K562 (cell line): Measurements from ENCODE around the gene SPATA2L. TPM values are rescaled to one million over a fixed set of nuclear protein-coding genes. Genes with fewer than 3 reads are reported as not detected.

Source experiments
- CBX5 ChIP-seq: IDR thresholded peaks from 2 replicates; pipeline ENCODE4 v1.6.1; 2014; ENCODE audit warnings: low read depth, borderline replicate concordance
- MBD2 ChIP-seq: sonication (generic); IDR thresholded peaks from 2 replicates; pipeline ENCODE4 v1.6.1; 2016; ENCODE audit warnings: low read depth, borderline replicate concordance
- MXI1 ChIP-seq: IDR thresholded peaks from 2 replicates; pipeline ENCODE4 v1.6.1; 2011; ENCODE audit warnings: low read depth, mild to moderate bottlenecking, improper control_type of control experiment, low read length
- NFIC ChIP-seq: fragments of 450-650 bp; IDR thresholded peaks from 2 replicates; pipeline ENCODE4 v1.6.1; 2017; ENCODE audit warnings: mild to moderate bottlenecking, inconsistent platforms
- POLR2H ChIP-seq: IDR thresholded peaks from 2 replicates; pipeline ENCODE4 v1.6.1; 2016; ENCODE audit warnings: missing genetic modification characterization, low read depth, mild to moderate bottlenecking, control low read depth, missing compliant biosample characterization, moderate library complexity
- RBM34 ChIP-seq: fragments of 200-400 bp; formaldehyde crosslinking; IDR thresholded peaks from 2 replicates; pipeline ENCODE4 v1.6.1; 2018; ENCODE audit warnings: low read length, borderline replicate concordance; ENCODE audit not compliant: insufficient read depth
- RFX5 ChIP-seq: IDR thresholded peaks from 2 replicates; pipeline ENCODE4 v1.6.1; 2011; ENCODE audit warnings: low read depth, mild to moderate bottlenecking, improper control_type of control experiment, low read length
- TSC22D4 ChIP-seq: fragments of 450-650 bp; IDR thresholded peaks from 2 replicates; pipeline ENCODE4 v1.6.1; 2016; ENCODE audit warnings: missing genetic modification characterization, missing biosample characterization, control low read depth
- ZC3H8 ChIP-seq: fragments of 450-650 bp; IDR thresholded peaks from 2 replicates; pipeline ENCODE4 v1.6.1; 2017
- ZFP30 ChIP-seq: fragments of 250-450 bp; sonication (Bioruptor Pico); IDR thresholded peaks from 2 replicates; pipeline ENCODE4 v1.8.0; 2022; ENCODE audit warnings: moderate library complexity, mild to moderate bottlenecking, inconsistent platforms, borderline replicate concordance
- ZNF354B ChIP-seq: fragments of 250-450 bp; sonication (Bioruptor Pico); IDR thresholded peaks from 2 replicates; pipeline ENCODE4 v1.4.0; 2020
- ZNF668 ChIP-seq: fragments of 250-450 bp; sonication (Bioruptor Pico); IDR thresholded peaks from 2 replicates; pipeline ENCODE4 v1.8.0; 2022; ENCODE audit warnings: mild to moderate bottlenecking, inconsistent platforms
- polyA plus RNA-seq, 8 experiments: library from polyadenylated mRNA; depleted of rRNA in 4 of 8; stranded (reverse) in 5 of 8; unstranded in 3 of 8; fragments of >200 nt; fragmentation: Nextera tagmentation in 2 of 8; fragmentation: Illumina TruSeq in 1 of 8; extraction: Ambion mirVana in 2 of 8; extraction: Trizol in 1 of 8; gene quantifications; 2 replicates each; pipeline versions ENCODE4 v1.2.1 to v1.2.3, GENCODE V29; 2011 to 2014; ENCODE audit warnings: inconsistent platforms in 1 of 8, missing spikeins in 1 of 8
- total RNA-seq, 7 experiments: library from RNA; depleted of rRNA in 6 of 7; stranded (reverse); fragments of >200 nt in 6 of 7; fragmentation: Illumina TruSeq in 2 of 7; extraction: Trizol in 2 of 7; gene quantifications; 2 replicates each; pipeline versions ENCODE4 v1.2.1 to v1.2.3, GENCODE V29; 2011 to 2021; ENCODE audit warnings: low replicate concordance in 1 of 7
- TF ChIP-seq, protein P1 (sequence below), 2 experiments: IDR thresholded peaks; 2 replicates each; pipeline ENCODE4 v1.6.1; 2011; ENCODE audit warnings: borderline replicate concordance in 1 of 2, control low read depth in 1 of 2, low read depth in 1 of 2, low read length in 1 of 2, mild to moderate bottlenecking in 1 of 2, mixed read lengths in 1 of 2, moderate library complexity in 1 of 2; ENCODE audit not compliant: insufficient read depth in 1 of 2, insufficient read length in 1 of 2, poor library complexity in 1 of 2, severe bottlenecking in 1 of 2; ENCODE audit errors: extremely low read depth in 1 of 2
- TF ChIP-seq, protein P2 (sequence below), 2 experiments: fragments of 450-650 bp; formaldehyde crosslinking in 1 of 2; IDR thresholded peaks; 2 replicates each; pipeline versions ENCODE4 v1.4.0 to v1.6.1; 2014 to 2020; ENCODE audit warnings: mild to moderate bottlenecking in 2 of 2, borderline replicate concordance in 1 of 2, low read depth in 1 of 2
- TF ChIP-seq, protein P3 (sequence below): fragments of 250-450 bp; sonication (Bioruptor Pico); IDR thresholded peaks from 2 replicates; pipeline ENCODE4 v1.5.0; 2021; ENCODE audit warnings: mild to moderate bottlenecking, borderline replicate concordance

The SPATA2L gene
- total and polyA plus RNA-seq, 9 of the 15 experiments (the other 6 are each of a cell fraction or from before 2014, with no cell fraction given), result 0.13 to 19.2 (median 4.8) TPM; not detected in 1

DNA sequence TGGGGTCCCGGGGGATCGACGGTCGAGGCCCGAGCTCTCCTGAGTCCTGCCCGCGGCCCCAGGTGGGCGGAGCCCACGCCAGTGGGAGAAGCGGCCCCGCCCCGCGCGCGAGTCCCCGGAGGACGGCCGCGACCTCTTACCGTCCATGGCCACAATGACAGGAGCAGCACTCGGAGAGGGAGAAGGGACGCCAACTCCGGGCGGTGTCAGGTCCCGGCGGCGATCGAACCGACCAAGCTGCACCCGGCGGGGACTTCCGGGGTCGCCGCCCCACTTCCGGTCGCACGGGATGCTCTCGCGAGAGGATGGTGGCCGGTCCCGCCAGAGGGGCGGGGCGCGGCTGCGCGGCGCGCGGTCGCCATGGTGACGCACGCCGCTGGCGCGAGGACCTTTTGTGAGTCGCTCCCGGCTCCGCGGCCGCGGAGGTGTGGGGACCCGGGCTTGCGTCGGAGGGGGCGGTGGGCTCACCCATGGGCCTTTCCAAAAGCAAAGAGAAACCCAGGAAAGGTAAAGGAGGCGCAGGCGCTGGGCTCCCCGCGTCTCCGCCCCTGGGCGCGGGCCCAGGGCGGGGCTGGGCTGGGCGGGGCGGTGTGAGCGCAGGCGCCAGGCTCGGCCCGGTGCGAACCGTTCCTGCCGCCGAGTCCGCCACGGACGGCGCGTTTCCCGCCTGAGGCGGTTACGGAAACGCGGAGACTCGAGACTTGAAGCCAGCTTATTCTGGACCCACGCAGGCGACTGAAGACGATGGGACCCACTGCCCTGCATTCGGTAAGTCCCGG is 43.9 kb downstream of the SPATA2L start, which contains the start of the genes CHMP1A and SPATA33 (continued):
- TF ChIP-seq, protein P1, sequence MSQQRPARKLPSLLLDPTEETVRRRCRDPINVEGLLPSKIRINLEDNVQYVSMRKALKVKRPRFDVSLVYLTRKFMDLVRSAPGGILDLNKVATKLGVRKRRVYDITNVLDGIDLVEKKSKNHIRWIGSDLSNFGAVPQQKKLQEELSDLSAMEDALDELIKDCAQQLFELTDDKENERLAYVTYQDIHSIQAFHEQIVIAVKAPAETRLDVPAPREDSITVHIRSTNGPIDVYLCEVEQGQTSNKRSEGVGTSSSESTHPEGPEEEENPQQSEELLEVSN (IDR thresholded peaks at IDR 0.05; ENCODE audit: borderline replicate concordance in 1 of 2, extremely low read depth in 1 of 2, insufficient read depth in 1 of 2, insufficient read length in 1 of 2, low read depth in 1 of 2, low read length in 1 of 2, poor library complexity in 1 of 2, severe bottlenecking in 1 of 2), result peak; percentile 94 to 96
- TF ChIP-seq, protein P2, sequence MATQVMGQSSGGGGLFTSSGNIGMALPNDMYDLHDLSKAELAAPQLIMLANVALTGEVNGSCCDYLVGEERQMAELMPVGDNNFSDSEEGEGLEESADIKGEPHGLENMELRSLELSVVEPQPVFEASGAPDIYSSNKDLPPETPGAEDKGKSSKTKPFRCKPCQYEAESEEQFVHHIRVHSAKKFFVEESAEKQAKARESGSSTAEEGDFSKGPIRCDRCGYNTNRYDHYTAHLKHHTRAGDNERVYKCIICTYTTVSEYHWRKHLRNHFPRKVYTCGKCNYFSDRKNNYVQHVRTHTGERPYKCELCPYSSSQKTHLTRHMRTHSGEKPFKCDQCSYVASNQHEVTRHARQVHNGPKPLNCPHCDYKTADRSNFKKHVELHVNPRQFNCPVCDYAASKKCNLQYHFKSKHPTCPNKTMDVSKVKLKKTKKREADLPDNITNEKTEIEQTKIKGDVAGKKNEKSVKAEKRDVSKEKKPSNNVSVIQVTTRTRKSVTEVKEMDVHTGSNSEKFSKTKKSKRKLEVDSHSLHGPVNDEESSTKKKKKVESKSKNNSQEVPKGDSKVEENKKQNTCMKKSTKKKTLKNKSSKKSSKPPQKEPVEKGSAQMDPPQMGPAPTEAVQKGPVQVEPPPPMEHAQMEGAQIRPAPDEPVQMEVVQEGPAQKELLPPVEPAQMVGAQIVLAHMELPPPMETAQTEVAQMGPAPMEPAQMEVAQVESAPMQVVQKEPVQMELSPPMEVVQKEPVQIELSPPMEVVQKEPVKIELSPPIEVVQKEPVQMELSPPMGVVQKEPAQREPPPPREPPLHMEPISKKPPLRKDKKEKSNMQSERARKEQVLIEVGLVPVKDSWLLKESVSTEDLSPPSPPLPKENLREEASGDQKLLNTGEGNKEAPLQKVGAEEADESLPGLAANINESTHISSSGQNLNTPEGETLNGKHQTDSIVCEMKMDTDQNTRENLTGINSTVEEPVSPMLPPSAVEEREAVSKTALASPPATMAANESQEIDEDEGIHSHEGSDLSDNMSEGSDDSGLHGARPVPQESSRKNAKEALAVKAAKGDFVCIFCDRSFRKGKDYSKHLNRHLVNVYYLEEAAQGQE (IDR thresholded peaks at IDR 0.05; ENCODE audit: borderline replicate concordance), result no peak
- TF ChIP-seq, protein P2 (CRISPR knock-in tag; IDR thresholded peaks at IDR 0.05; ENCODE audit: low read depth), result peak; percentile 73; the same call in 1 of the 2 replicates
- TF ChIP-seq MXI1, result peak; percentile 92
- no peak for TF ChIP-seq CBX5
- 0 out of 2 replicates have a peak, but pooled peaks have one; percentile 40 for TF ChIP-seq MBD2
- 0 out of 2 replicates have a peak, but pooled peaks have one; percentile 71 for TF ChIP-seq RBM34
- TF ChIP-seq POLR2H (tag), result peak; percentile 51; the same call in 1 of the 2 replicates
- no peak for TF ChIP-seq RFX5
- no peak for TF ChIP-seq ZNF354B (CRISPR knock-in tag)
- no peak for TF ChIP-seq TSC22D4 (tag)
- no peak for TF ChIP-seq ZNF668 (CRISPR knock-in tag)
- no peak for TF ChIP-seq ZC3H8
- TF ChIP-seq NFIC, result no peak
- no peak for TF ChIP-seq ZFP30 (CRISPR knock-in tag)
- TF ChIP-seq, protein P3, sequence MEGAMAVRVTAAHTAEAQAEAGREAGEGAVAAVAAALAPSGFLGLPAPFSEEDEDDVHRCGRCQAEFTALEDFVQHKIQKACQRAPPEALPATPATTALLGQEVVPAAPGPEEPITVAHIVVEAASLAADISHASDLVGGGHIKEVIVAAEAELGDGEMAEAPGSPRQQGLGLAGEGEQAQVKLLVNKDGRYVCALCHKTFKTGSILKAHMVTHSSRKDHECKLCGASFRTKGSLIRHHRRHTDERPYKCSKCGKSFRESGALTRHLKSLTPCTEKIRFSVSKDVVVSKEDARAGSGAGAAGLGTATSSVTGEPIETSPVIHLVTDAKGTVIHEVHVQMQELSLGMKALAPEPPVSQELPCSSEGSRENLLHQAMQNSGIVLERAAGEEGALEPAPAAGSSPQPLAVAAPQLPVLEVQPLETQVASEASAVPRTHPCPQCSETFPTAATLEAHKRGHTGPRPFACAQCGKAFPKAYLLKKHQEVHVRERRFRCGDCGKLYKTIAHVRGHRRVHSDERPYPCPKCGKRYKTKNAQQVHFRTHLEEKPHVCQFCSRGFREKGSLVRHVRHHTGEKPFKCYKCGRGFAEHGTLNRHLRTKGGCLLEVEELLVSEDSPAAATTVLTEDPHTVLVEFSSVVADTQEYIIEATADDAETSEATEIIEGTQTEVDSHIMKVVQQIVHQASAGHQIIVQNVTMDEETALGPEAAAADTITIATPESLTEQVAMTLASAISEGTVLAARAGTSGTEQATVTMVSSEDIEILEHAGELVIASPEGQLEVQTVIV, result no peak
